HG02970 (cell line): Measurements from ENCODE around the gene CLEC4F.

ENCODE experiments used
- ATAC-seq: cut with Tn5 transposase; IDR thresholded peaks from one replicate; pipeline ENCODE4 v1.9.1; 2021; ENCODE audit warnings: mild to moderate bottlenecking, moderate library complexity, moderate number of reproducible peaks; ENCODE audit not compliant: unreplicated experiment, low FRiP score

Gene CLEC4F, protein sequence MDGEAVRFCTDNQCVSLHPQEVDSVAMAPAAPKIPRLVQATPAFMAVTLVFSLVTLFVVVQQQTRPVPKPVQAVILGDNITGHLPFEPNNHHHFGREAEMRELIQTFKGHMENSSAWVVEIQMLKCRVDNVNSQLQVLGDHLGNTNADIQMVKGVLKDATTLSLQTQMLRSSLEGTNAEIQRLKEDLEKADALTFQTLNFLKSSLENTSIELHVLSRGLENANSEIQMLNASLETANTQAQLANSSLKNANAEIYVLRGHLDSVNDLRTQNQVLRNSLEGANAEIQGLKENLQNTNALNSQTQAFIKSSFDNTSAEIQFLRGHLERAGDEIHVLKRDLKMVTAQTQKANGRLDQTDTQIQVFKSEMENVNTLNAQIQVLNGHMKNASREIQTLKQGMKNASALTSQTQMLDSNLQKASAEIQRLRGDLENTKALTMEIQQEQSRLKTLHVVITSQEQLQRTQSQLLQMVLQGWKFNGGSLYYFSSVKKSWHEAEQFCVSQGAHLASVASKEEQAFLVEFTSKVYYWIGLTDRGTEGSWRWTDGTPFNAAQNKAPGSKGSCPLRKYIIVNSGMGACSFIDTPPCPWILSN

DNA sequence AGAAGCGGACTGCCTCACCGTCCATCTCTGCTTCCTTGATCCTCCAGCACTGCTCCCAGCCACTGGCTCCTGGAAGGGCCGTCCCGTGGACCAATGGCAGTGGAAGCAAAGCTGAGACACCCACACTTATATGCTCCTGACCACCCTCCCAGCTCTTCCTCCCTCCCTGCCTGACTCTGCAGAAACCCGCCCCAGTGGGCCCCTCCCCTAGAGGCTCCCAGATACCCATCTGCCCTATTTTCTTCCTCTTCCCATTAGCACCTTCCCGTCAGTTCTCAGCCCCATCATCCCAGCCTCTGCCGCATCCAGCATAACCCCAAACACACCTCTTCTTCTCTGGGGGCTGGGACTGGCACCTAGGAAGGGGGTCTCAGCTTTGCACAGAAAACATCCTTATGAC lies at the start of gene CLEC4F:
Gene CLEC4F (minus strand): TSS at position 101 of the 400 bp plus-strand sequence. CDS start 76 bp downstream, at position 25.
- ATAC-seq: no peak

DNA sequence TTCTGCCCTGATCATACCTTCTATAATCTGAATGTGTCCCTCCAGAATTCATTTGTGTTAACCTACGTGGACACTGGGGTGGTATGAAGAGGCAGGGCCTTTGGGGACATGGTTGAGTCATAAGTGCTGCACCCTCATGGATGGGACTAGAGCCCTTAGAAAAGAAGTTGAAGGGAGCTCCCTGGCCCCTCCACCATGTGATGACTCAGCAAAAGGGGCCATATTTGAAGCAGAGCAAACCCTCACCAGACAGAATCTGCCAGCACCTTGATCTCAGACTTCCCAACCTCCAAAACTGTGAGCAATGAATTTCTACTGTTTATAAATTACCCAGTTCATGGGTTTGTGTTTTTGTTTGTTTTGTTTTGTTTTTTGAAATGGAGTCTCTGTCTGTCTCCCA lies 48.6 kb upstream of the CLEC4F start:
- ATAC-seq: no peak

DNA sequence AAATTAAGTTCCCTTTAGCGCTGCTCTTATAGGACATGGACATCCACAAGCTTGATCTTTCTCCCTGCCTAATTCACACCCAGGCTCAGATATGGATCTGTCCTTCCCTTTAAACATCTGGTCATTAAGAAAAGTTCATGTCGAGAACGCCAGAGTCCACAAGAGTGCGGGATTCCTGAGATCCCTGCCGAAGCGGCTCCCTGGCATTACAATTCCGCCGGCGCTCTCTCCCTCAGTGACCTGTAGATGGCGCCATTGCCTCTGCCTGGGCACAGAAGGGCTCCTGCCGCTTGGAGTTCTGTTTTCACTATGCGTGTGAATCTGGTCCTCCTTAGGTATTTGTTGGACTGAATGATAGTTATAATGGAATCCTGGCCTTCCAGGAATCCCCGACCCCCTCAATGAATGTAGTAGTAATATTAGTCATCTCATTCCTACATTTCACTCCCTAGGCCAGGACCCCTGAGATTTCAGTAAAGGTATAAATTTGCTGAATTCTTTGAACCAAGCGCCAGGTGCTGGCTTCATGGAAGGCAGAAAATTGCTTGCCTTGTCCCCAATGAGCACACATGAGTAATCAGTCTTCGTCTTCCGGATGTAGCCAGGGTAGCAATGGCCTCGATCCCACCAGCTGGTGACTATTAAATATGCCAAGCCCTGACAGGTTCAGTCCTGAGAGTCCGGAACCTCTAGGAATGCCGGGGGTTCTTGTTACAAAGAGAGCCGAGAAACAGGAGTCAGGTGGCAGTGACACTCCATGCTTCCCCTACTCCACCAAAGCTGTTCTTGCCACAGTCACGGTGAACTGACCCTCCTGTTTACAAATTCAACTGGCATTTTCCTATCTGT lies 41.6 kb upstream of the CLEC4F start:
- ATAC-seq: no peak

DNA sequence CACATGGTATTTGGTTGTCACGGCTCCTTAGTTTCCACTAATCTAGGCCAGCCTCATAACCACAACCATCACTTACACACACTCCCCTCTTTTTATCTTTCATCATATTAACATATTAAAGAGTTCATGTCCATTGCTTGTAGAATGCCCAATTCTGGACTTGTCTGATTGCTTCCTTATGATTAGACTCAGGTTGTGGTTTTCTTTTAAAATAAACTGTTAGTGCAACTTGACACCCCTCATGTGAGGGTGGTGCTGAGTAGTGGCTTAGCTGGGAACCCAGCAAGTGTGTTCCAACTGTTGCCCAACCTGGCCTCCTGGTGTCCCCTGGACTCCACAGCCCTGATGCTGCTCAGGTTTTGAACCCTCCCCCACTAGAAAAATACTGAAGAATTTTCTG lies 35.3 kb upstream of the CLEC4F start:
- ATAC-seq: no peak

DNA sequence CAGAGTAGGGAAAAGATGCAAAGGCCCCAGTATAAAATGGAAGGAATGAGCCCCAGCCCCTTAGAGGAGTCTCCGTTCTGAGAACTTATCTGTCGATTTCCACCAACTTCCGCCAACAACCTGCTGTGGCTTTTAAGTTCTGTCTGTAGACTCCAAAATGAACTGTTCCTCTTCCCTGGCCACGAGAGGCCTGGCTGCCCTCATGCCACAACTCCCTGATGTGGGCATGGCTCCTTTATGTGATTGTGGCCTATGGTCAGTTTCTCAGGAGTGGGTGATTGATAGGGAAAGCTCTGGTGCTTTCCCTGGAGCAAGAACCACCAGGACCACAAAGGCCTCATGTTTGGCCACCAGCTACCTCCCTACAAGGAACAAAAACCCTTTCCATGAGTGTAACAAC lies 34.0 kb upstream of the CLEC4F start:
- no peak for ATAC-seq

DNA sequence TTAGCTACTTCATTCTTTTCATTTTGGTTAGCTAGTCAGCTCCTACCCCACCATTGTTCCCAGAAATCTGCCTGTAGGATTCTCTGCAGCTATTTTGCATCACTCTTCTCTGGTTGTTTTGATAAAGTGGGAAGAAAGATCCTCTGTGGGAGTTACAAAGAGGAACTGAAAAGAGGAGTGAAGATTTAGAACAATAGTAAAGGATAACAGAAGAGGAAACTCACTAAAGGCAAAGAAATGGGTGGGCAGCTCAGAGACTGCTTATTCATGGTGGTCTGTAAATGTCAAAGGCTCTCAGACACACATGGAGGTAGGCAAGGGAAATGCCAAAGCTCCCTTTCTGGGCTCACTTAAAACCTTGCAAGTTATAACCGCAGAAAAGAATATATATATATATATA lies 32.4 kb upstream of the CLEC4F start:
- no peak for ATAC-seq

DNA sequence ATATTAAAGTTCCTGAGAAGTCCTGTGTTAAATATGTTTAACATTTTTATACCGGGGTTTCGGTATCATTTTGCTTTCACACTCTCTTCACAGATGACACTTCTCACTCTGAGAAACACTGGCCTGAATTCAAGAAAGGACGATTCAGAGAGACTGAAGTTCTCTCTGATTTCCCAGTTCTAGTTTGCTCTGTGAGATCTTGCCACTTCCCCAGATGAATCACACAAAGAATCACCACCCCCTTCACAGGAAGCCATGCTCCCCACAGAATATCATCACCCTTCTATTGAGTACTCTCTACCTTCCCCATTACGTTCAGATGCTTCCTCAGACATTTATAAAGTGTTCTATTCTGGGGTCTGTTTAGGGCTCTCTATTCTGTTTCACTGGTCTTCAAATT lies 31.3 kb upstream of the CLEC4F start:
- no peak for ATAC-seq

DNA sequence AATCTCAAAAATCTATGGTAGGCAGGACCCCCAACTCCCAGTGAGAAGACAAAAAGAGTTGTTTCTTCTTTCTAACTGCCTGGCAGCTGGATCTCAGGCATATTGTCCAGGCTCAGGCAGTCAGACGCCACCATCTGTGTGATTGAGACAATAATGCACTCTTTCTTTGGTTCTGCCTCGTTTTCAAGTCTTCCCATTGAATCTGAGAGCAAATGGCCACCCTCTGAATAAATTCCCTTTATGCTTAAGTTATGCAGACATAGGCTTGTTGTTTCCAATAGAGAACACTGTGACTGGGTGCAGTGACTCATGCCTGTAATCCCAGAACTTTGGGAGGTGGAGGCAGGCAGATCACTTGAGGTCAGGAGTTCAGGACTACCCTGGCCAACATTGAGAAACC lies 30.5 kb upstream of the CLEC4F start:
- ATAC-seq: no peak

DNA sequence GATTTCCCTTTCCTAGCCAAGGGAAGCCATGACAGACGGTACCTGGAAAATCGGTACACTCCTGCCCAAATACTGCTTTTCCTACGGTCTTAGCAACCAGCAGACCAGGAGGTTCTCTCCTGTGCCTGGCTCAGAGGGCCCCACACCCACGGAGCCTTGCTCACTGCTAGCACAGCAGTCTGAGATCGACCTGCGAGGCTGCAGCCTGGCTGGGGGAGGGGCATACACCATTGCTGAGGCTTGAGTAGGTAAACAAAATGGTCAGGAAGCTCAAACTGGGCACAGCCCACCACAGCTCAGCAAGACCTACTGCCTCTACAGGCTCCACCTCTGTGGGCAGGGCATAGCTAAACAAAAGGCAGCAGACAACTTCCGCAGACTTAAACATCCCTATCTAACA lies 22.0 kb upstream of the CLEC4F start:
- no peak for ATAC-seq

DNA sequence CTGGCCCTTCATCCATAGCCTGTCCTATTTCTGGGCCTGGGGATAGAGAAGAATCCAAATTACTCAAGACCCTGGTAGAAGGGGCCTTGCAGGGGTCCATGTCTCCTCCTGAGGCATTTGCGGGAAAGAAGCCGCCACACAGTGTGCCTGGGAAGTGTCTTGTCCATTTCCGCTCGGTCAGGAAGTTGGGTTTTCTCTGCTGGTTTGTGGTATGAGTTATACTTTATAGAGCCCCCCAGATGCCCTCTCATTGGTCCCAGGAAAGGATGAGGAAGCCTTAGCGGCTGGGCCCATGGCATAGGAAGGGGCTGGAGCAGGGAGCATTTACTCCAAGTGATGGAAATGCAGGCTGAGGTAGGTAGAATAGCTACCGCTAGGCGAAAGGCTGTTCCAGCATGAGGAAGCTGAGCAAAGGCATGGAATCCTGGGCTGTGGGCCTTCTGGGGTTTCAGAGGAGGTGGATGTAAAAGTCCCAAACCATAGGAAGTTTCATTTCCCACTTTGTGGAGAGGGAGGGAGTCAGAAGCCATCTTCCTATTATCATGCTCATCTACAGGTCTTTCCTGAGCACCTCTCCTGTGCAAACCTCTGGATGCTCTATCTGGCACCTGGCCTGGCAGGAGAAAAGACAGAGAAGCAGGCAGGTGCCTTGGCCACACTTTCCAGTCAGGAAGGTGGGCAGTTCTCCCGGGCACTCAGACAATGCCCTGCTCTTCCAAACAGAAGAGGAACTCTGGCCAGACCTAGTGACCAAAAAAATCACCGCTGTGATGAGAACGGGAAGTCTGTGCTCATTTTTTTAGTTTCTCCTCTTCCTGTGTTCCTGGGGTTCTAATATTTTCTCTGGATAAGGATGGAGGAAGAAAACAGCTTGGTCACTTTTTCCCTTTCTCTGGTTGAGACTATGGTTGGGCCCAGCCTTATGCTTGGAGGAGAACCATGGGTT lies 17.9 kb upstream of the CLEC4F start:
- ATAC-seq: no peak

DNA sequence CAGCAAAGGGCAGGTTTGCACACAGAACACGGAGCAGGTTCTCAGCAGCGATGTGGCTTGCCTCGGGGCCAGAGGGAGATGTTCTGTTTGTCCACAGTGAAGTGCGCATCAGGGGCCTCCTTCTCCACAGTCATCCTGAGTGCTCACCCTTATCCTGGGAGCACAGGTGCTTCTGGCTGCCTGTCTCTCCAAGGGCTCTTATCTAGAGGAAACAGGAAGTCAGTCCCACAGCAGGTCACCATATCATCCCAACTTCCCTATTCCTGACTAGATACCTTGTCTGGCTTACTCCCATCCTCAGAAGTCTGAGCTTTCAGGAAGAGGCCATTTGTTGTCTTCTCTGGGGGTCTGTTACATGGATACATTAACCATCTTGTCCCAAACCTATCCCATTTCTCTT lies 15.2 kb upstream of the CLEC4F start, which contains the start of gene CD207:
Gene CD207 (minus strand): TSS at position 174 of the 400 bp plus-strand sequence. CDS start 40 bp downstream, at position 134.
- ATAC-seq: no peak

DNA sequence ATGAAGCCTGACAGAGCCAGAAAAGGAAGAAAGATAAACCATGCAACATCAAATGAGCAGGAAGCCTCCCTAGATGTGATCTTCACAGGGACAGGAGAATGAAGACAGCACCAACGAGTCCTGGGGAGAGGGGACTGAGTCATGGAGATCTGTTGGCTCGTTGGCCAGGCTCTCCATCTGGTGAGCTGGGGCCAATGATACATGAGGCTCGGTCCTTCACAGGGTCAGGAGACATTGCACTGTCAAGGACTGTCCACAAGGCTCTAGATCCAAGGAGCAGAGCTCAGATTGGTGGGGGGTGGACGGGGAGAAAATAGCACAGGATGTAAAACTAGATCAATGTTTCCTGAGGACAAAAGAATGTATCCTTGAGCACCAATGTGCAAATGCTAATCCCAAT lies 14.5 kb upstream of the CLEC4F start:
- no peak for ATAC-seq

DNA sequence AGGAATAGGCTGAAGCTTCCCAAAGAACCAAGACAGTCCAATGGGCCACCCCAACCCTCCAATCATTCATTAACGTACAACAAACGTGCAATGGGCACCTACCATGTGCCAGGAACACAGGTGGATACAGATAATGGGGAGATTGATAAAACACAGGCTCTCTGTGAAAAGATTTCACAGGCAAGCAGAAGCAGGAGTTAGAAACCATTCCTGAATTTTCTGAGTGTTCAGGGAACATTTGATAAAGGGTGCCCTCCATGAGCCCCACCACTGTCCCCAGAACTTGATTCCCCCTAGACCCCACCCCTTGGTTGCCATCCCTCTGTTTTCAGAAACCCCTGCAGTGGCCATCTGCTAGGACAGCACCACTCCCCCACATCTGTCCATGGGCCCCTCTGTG lies 13.7 kb upstream of the CLEC4F start:
- ATAC-seq: no peak

DNA sequence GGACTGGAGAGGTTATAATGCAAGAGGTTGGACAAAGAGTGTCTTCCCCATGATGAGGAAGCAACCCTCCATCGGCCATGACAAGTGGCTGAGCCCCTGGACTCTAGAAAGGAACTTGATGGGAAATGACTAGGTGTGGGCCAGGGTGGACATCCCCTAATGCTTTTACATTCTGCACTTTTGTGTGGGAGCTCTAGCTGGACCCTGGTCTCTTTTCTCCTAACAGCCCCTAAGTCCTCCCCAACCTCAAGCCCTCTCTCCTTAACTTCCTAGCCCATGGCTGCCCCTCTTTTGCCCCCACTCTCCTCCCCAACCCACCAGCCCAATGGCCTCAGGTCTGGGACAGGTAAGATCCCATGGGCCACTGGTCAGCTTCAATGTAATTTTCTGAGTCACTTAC lies 12.8 kb upstream of the CLEC4F start:
- no peak for ATAC-seq

DNA sequence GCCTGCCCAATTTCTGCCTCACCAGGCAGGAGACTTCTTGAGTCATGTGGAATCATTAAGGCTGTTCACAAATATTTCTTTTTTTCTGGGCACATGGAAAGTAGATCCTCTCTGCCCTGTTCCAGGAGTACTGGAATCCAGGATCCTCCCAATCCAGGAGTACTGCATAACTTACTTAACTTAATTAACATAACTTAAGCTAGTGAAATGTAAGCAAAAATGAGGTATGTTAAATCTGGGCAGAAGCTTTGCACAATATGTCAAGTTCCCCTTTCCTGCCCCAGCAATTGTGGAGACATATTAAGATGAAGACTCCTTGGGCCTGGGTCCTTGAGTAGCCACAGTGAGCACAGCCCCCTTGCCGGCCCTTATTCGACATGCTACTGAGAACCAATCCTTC lies 12.0 kb upstream of the CLEC4F start:
- ATAC-seq: no peak

DNA sequence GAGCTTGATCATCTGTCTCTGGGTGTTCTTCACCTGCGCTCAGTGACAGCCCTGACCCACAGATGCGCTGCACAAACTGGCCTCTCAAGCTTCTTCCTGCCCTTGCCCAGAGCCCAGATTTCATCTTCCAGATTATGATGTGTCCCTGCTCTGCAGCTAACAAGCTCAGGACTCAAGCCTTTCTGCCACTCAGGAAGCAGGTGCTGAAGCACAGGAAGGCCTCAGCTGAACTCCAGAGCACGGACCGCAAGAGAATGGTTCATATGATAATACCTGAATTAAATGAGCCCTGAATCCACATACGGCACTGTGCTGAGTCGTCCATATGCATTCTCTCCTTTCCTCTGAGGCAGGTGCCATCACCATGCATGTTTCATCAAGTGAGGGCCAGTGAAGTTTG lies 11.5 kb upstream of the CLEC4F start:
- ATAC-seq: no peak

DNA sequence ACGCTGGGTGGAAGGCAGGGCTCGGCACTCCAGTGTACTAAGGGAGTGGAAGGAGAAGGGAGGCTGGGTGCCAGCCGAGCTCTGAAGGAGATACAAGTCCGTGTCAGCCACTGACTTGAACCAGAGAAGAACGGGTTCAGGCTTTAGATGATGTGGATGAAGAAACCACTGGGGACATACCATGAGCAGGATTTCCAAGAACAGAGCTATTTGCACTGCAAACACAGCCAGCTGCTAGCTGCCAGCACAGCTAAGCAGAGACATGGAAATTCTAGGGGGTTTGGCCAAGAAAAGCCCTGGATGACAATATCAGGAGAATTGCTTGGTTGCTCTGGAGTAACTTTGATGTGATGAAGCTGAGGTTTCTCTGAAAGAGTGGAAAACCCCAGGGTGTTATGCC lies 10.0 kb upstream of the CLEC4F start:
- no peak for ATAC-seq

DNA sequence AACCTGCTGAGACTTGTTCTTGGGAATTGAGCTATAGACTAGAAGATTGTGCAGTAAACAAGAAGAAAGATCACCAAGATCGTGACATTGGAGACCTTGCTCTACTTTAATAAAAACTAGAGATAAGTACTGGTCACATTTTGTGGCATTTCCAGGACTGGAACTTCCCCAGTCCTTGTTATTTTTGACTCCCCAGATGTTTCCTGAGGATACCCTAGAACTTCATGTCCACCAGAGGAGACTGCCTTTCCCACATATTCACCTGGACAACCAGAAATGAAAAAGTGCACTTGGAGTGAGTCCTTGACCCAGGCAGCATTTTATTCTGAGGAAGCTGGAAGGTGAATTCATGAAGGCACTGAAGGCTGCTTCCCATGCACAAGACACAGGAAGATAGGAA lies 9.5 kb upstream of the CLEC4F start:
- ATAC-seq: no peak

DNA sequence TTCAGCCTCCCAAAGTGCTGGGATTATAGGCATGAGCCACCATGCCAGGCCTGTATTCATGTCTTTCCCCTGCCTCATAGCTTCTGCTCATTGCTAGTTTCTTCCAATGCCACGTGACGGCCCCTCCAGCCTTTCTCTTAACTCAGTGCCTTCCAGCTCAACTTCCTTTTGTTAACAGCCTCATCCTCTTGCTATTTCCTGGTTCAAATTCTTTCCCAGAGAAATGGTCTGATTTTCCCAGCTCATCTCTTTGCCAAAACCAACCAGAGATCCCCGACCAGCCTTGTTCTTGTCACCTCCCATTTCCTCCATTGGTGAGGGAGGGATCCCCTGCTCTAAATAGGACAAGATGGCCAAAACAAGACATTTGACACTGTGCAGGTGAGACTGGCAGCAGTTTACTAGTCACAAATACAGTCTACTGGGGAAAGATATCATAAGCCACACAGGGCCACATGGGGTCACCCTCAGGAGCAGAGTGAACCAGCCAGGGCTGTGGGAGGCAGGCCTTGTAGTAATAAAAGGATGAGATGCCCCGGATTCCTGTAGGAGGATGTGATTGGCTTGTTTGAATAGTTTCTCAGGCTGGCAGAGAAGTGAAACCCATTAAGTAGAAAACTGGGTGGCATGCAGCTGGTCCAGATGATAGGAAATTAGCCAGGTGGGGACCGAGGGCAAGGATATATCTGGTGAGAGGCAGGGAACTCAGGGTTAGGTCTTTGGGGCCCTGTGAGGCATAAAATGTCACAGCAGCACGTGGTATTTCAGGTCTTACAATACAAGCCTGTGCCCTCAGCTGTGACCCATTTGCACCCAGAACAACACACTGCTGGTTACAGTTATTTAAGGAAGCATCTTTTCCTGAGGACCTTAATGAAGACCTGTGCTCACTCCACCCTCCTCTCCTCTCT lies 8.8 kb upstream of the CLEC4F start:
- no peak for ATAC-seq
